Neural progenitor cell (in vitro differentiated cells): ENCODE results near the gene MID1IP1. TPM values are rescaled to one million over a fixed set of nuclear protein-coding genes. Genes with fewer than 3 reads are reported as not detected.

Experiments
- DNase-seq: peaks from one replicate; pipeline ENCODE4 v3.0.0-alpha.2; 2016; ENCODE audit warnings: low spot score
- H2AFZ ChIP-seq: fragments of 200-600 bp; sonication (generic); replicated peaks from 2 replicates; pipeline ENCODE4 v1.6.1; 2016; ENCODE audit warnings: antibody characterized with exemption
- H3F3A ChIP-seq: fragments of 200-600 bp; sonication (generic); 2 replicates; pipeline ENCODE4 v1.6.1; 2016; ENCODE audit warnings: antibody characterized with exemption, low read depth
- H3K27ac ChIP-seq: fragments of 200-600 bp; sonication (generic); 2 replicates; pipeline ENCODE4 v1.5.1; 2016; ENCODE audit warnings: mild to moderate bottlenecking
- H3K27me3 ChIP-seq: fragments of 200-600 bp; sonication (generic); 2 replicates; pipeline ENCODE4 v1.6.1; 2016; ENCODE audit warnings: mild to moderate bottlenecking, moderate library complexity
- H3K36me3 ChIP-seq: fragments of 200-600 bp; sonication (generic); 2 replicates; pipeline ENCODE4 v1.5.1; 2016
- H3K4me1 ChIP-seq: fragments of 200-600 bp; sonication (generic); 2 replicates; pipeline ENCODE4 v1.6.1; 2016; ENCODE audit warnings: mixed run types
- H3K4me2 ChIP-seq: fragments of 200-600 bp; sonication (generic); 2 replicates; pipeline ENCODE4 v1.6.1; 2016
- H3K4me3 ChIP-seq: fragments of 200-600 bp; sonication (generic); 2 replicates; pipeline ENCODE4 v1.5.1; 2016
- H3K79me2 ChIP-seq: fragments of 200-600 bp; sonication (generic); 2 replicates; pipeline ENCODE4 v1.6.1; 2016; ENCODE audit warnings: low read depth
- H3K9ac ChIP-seq: fragments of 200-600 bp; sonication (generic); 2 replicates; pipeline ENCODE4 v1.6.1; 2016
- H3K9me3 ChIP-seq: fragments of 200-600 bp; sonication (generic); 2 replicates; pipeline ENCODE4 v1.5.1; 2016; ENCODE audit warnings: low read depth
- H4K20me1 ChIP-seq: fragments of 200-600 bp; sonication (generic); 2 replicates; pipeline ENCODE4 v1.6.1; 2016; ENCODE audit warnings: low read depth
- H3K27ac Mint-ChIP-seq: 3 replicates; pipeline ENCODE4 v1.8.0; 2021; ENCODE audit warnings: mixed read lengths
- H3K27me3 Mint-ChIP-seq: 2 replicates; pipeline ENCODE4 v1.8.0; 2022; ENCODE audit warnings: low read depth, mild to moderate bottlenecking, inconsistent platforms, moderate library complexity, mixed read lengths; ENCODE audit not compliant: insufficient read depth
- H3K36me3 Mint-ChIP-seq: 3 replicates; pipeline ENCODE4 v1.8.0; 2021; ENCODE audit warnings: mixed read lengths
- H3K4me1 Mint-ChIP-seq: 3 replicates; pipeline ENCODE4 v1.8.0; 2021; ENCODE audit warnings: mixed read lengths
- H3K4me3 Mint-ChIP-seq: 3 replicates; pipeline ENCODE4 v1.8.0; 2021; ENCODE audit warnings: mild to moderate bottlenecking, moderate library complexity, mixed read lengths
- H3K9me3 Mint-ChIP-seq: 3 replicates; pipeline ENCODE4 v1.8.0; 2020; ENCODE audit warnings: mixed read lengths
- EZH2 ChIP-seq: fragments of 200-600 bp; sonication (generic); IDR thresholded peaks from 2 replicates; pipeline ENCODE4 v1.6.1; 2017; ENCODE audit warnings: antibody characterized with exemption, mild to moderate bottlenecking, moderate library complexity
- EZH2phosphoT487 ChIP-seq: fragments of 200-600 bp; sonication (generic); IDR thresholded peaks from 2 replicates; pipeline ENCODE4 v1.6.1; 2017; ENCODE audit warnings: antibody characterized with exemption
- total RNA-seq: library from RNA; depleted of rRNA; stranded (reverse); fragments of >200 nt; gene quantifications from 2 replicates; pipeline ENCODE4 v1.2.3, GENCODE V29; 2015; ENCODE audit warnings: low replicate concordance
- TF ChIP-seq, protein P1 (sequence below): fragments of 200-600 bp; sonication (generic); IDR thresholded peaks from 2 replicates; pipeline ENCODE4 v1.5.1; 2017; ENCODE audit warnings: antibody characterized with exemption, mild to moderate bottlenecking

The MID1IP1 gene
- total RNA-seq, 1 donor from 2014 or later: 25.2 TPM

DNA sequence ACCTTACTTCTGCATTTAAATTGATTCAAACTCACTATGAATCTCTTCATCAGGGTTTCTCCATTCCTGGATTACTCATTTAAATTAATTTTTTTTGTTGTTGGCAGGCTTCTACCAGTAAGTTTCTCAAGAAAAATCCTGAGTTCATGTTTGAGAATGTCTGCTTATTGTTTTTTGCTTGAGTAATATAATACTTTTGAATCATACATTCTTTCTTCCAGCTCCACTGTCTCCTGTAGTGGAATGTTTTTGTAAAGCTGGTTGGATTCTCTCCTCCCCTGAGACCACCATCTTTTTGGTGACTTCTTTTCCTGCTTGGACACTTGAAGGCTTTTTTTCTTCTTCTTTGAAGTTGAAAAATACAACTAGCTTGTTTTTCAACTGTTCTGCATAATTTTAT, 4.3 kb upstream of the MID1IP1 start:
- Mint-ChIP-seq H3K4me3 (no peak overlapping the region), H3K27me3 (peaks cover 2% of the 10 kb centered on the region), H3K36me3 (no peaks in the 10 kb centered on the region), H3K4me1 (no peaks in the 10 kb centered on the region), H3K9me3 (no peaks in the 10 kb centered on the region), H3K27ac (no peak overlapping the region)
- H3K36me3 ChIP-seq: no peaks in the 10 kb centered on the region
- H3K9me3 ChIP-seq: peaks cover 4% of the 10 kb centered on the region
- no peak for DNase-seq
- H3K27me3 ChIP-seq: no peaks in the 10 kb centered on the region
- no peaks in the 10 kb centered on the region for H4K20me1 ChIP-seq
- TF ChIP-seq EZH2: no peak
- no peak for TF ChIP-seq EZH2phosphoT487
- TF ChIP-seq, protein P1, sequence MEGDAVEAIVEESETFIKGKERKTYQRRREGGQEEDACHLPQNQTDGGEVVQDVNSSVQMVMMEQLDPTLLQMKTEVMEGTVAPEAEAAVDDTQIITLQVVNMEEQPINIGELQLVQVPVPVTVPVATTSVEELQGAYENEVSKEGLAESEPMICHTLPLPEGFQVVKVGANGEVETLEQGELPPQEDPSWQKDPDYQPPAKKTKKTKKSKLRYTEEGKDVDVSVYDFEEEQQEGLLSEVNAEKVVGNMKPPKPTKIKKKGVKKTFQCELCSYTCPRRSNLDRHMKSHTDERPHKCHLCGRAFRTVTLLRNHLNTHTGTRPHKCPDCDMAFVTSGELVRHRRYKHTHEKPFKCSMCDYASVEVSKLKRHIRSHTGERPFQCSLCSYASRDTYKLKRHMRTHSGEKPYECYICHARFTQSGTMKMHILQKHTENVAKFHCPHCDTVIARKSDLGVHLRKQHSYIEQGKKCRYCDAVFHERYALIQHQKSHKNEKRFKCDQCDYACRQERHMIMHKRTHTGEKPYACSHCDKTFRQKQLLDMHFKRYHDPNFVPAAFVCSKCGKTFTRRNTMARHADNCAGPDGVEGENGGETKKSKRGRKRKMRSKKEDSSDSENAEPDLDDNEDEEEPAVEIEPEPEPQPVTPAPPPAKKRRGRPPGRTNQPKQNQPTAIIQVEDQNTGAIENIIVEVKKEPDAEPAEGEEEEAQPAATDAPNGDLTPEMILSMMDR: no peak
- no peak overlapping the region for H3K27ac ChIP-seq
- peaks cover 6% of the 10 kb centered on the region for H3F3A ChIP-seq
- H2AFZ ChIP-seq: no peak overlapping the region
- no peak overlapping the region for H3K4me3 ChIP-seq
- peaks cover 4% of the 10 kb centered on the region for H3K79me2 ChIP-seq
- peaks cover 3% of the 10 kb centered on the region for H3K4me1 ChIP-seq
- no peak overlapping the region for H3K9ac ChIP-seq
- H3K4me2 ChIP-seq: no peak overlapping the region

DNA sequence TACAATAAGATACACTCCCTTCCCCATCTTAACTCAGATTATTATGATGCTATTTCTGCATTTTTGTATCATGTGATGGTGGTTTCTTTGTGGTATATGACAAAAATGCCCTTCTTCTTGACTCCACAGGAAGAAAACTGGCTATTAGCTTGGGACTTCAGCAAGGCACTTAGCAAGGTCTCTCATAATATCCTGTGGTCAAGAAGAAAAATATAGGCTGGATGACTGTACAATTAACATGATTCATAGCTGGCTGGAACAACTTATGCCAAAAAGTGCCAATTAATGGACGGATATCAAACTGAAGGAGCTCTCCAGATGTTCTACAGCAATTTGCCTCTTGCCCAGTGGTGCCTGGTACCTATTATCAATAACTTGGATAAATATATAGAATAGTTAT, 2.3 kb upstream of the MID1IP1 start:
- Histone ChIP-seq H3K27ac (no peak overlapping the region), H3K9me3 (peaks cover 4% of the 10 kb centered on the region), H3K36me3 (no peaks in the 10 kb centered on the region), H3F3A (peaks cover 22% of the 10 kb centered on the region), H3K4me3 (no peak overlapping the region), H4K20me1 (peaks cover 8% of the 10 kb centered on the region), H3K4me2 (no peak overlapping the region), H3K79me2 (peaks cover 19% of the 10 kb centered on the region), H3K27me3 (no peaks in the 10 kb centered on the region), H3K9ac (no peak overlapping the region), H2AFZ (no peak overlapping the region), H3K4me1 (peaks cover 3% of the 10 kb centered on the region)
- Mint-ChIP-seq H3K27ac (no peak overlapping the region), H3K4me3 (no peak overlapping the region), H3K4me1 (peaks cover 7% of the 10 kb centered on the region), H3K27me3 (peaks cover 2% of the 10 kb centered on the region), H3K36me3 (no peaks in the 10 kb centered on the region), H3K9me3 (peaks cover 3% of the 10 kb centered on the region)
- no peak for TF ChIP-seq EZH2
- TF ChIP-seq EZH2phosphoT487: no peak
- TF ChIP-seq, protein P1: no peak
- no peak for DNase-seq

DNA sequence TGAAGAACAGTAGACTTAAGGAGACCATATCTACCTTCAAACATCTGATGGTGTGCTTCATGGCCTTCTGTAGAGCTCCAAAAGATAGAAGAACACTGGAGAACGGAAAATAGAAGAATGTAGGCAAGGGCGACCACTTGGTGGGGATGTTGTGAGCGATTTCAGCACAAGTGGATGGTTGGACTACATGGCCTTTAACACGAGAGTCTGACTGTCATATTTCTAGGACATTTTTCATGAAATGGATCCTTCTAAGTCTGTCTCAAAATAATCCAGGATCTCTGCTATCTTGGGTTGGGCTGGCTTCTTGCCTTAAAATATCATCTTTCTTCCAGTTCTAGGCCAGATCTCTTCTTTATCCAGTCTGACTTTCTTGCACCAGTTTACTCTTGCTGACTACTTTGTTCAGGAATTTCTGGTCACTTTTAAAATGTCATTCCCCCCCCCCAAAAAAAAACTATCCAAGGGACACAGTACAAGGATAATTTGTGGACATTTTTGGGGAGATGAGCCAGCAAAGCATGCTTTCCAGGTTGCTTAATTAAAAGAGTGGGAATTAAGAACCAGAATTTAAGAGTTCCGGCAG, 1.2 kb upstream of the MID1IP1 start:
- H3K9me3 ChIP-seq: peaks cover 4% of the 10 kb centered on the region
- TF ChIP-seq, protein P1: no peak
- no peak for TF ChIP-seq EZH2phosphoT487
- H3K27me3 ChIP-seq: no peaks in the 10 kb centered on the region
- DNase-seq: no peak
- H3K4me3 ChIP-seq: no peak overlapping the region
- Mint-ChIP-seq H3K27me3 (peaks cover 4% of the 10 kb centered on the region), H3K9me3 (peaks cover 3% of the 10 kb centered on the region), H3K27ac (no peak overlapping the region), H3K4me1 (peaks cover 7% of the 10 kb centered on the region), H3K36me3 (no peaks in the 10 kb centered on the region), H3K4me3 (no peak overlapping the region)
- no peak overlapping the region for H3K27ac ChIP-seq
- H3K9ac ChIP-seq: no peak overlapping the region
- H3K36me3 ChIP-seq: no peaks in the 10 kb centered on the region
- H3K79me2 ChIP-seq: peaks cover 30% of the 10 kb centered on the region
- H4K20me1 ChIP-seq: peaks cover 8% of the 10 kb centered on the region
- H3K4me2 ChIP-seq: no peak overlapping the region
- peaks cover 22% of the 10 kb centered on the region for H3F3A ChIP-seq
- H3K4me1 ChIP-seq: peaks cover 3% of the 10 kb centered on the region
- no peak overlapping the region for H2AFZ ChIP-seq
